Measurements from ENCODE around the gene TMEM151A. TPM values are rescaled to one million over a fixed set of nuclear protein-coding genes. Genes with fewer than 3 reads are reported as not detected.
"Not testable (repeated sequence)": the region's sequence is repeated elsewhere in the genome, so short reads cannot be mapped to it uniquely, and the experiment has no call there.

Gene TMEM151A
- total RNA-seq, 1 experiment from 2014 or later, result not detected

DNA sequence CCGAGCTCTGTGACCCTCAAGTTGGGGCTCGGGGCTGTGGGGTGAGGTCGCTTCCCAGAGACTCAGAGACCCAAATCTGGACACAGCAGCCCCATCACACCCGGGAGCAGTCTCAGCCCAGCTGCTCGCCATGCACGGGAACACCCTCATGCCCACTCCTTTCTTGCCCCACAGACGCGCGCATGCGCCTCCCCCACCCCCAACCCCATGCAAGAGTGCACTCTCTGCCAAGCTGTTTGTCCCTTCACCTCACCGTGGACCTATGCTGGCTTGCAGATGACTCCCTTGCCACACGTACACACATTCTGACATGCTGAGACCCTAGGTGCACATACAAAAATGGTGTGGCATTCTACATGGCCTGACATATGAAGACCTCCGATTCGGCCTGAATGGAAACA, 25.6 kb downstream of the TMEM151A start:
- no peak overlapping the region for H3K4me3 ChIP-seq (ENCODE audit: low read length)
- no peaks in the 10 kb centered on the region for H3K36me3 ChIP-seq (ENCODE audit: low read depth, low read length)
- DNase-seq (no peak), ATAC-seq (no peak)
- no peaks in the 10 kb centered on the region for H4K20me1 ChIP-seq (ENCODE audit: low read length)
- ChIA-PET CTCF (interaction anchor here (0.6 kb wide), 2 partner anchors 15 to 255 kb away, joined by 4 to 11 read pairs; no protein-coding TSS in a partner anchor), POLR2A (ENCODE audit: unreplicated experiment) (no interaction called here)
- BruUV-seq (replicated peaks), result no TSS peak
- no peak overlapping the region for H2AFZ ChIP-seq (ENCODE audit: low read length)
- H3K27ac ChIP-seq (ENCODE audit: low read length), result no peak overlapping the region
- H3K4me1 ChIP-seq (ENCODE audit: insufficient read depth, low read length), result peaks cover 5% of the 10 kb centered on the region
- H3K9ac ChIP-seq (ENCODE audit: low read length), result no peak overlapping the region
- no peaks in the 10 kb centered on the region for H3K9me2 ChIP-seq (replicated peaks; ENCODE audit: low read length)
- H3F3A ChIP-seq (ENCODE audit: low read length, unreplicated experiment), result no peaks in the 10 kb centered on the region
- no peaks in the 10 kb centered on the region for H3K9me3 ChIP-seq (ENCODE audit: low read length)
- H3K4me2 ChIP-seq (ENCODE audit: low read length), result no peak overlapping the region
- no peaks in the 10 kb centered on the region for H3K27me3 ChIP-seq (ENCODE audit: low read length)
- no peak for TF ChIP-seq CTCF (conservative IDR thresholded peaks at IDR 0.05; ENCODE audit: low read depth, low read length)
- no peak for TF ChIP-seq EZH2phosphoT487 (IDR thresholded peaks at IDR 0.05; ENCODE audit: borderline replicate concordance, low read length)
- no peak for TF ChIP-seq EZH2 (IDR thresholded peaks at IDR 0.05; ENCODE audit: low read length, unreplicated experiment)
- no peaks in the 10 kb centered on the region for H3K79me2 ChIP-seq (ENCODE audit: low read length)
- intact Hi-C loops (cut with micrococcal nuclease), result no loop called here

DNA sequence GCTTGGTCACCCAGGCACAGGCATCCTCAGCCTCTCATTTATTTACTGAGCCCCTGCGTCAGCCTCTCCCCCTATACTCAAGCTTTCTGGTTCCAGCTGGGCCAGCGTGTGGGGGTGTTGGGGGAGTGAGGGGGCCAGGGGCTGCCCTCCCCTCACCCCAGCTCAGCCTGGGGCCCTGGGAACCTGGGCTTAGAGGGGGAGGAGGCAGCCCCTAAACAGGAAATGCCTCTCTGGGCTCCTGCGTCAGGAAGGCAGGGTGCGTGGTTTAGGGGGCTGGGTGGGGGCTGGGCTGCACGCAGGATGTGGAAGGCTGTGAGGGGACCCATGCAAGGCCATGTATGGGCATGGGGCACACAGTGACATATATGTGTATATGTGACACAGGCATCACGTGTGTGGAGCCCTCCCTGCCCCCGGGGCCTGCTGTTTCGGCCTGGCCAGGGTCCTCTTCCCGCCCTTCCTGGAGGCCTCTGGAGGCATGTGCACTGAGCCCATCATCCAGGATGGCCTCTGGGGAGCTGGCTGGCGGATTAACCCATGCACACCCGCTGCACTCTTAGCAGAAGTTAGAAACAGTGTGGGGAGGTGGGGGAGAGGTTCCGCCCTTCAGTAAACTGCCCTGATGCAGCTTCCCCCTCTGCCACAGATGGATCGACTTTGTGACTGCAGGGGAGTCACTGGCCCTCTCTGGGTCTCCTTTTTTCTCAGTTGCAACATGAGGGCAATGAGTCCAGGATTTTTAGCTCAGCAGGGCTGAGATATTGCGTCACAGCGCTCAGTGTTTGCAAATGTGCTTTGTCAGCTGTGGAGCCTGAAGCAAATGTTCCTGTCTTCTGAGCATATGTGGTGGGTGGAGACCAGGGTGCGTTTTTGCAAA, 26.3 kb downstream of the TMEM151A start:
- TF ChIP-seq CTCF (conservative IDR thresholded peaks at IDR 0.05; ENCODE audit: low read depth, low read length), result no peak
- no peak for TF ChIP-seq EZH2phosphoT487 (IDR thresholded peaks at IDR 0.05; ENCODE audit: borderline replicate concordance, low read length)
- no peak for TF ChIP-seq EZH2 (IDR thresholded peaks at IDR 0.05; ENCODE audit: low read length, unreplicated experiment)
- H3K9ac ChIP-seq (ENCODE audit: low read length), result no peak overlapping the region
- H3F3A ChIP-seq (ENCODE audit: low read length, unreplicated experiment), result no peaks in the 10 kb centered on the region
- no TSS peak for BruUV-seq (replicated peaks)
- ATAC-seq (no peak), DNase-seq (no peak)
- H3K9me2 ChIP-seq (replicated peaks; ENCODE audit: low read length), result no peaks in the 10 kb centered on the region
- intact Hi-C loops (cut with micrococcal nuclease), result no loop called here
- no peak overlapping the region for H2AFZ ChIP-seq (ENCODE audit: low read length)
- H3K36me3 ChIP-seq (ENCODE audit: low read depth, low read length), result no peaks in the 10 kb centered on the region
- H3K27ac ChIP-seq (ENCODE audit: low read length), result no peak overlapping the region
- no peak overlapping the region for H3K4me3 ChIP-seq (ENCODE audit: low read length)
- H3K4me1 ChIP-seq (ENCODE audit: insufficient read depth, low read length), result peaks cover 4% of the 10 kb centered on the region
- H3K9me3 ChIP-seq (ENCODE audit: low read length), result no peaks in the 10 kb centered on the region
- H4K20me1 ChIP-seq (ENCODE audit: low read length), result no peaks in the 10 kb centered on the region
- CTCF ChIA-PET, result interaction anchor here (0.6 kb wide), 2 partner anchors 16 to 255 kb away, joined by 4 to 11 read pairs; no protein-coding TSS in a partner anchor
- H3K79me2 ChIP-seq (ENCODE audit: low read length), result no peaks in the 10 kb centered on the region
- POLR2A ChIA-PET (ENCODE audit: unreplicated experiment), result no interaction called here
- no peaks in the 10 kb centered on the region for H3K27me3 ChIP-seq (ENCODE audit: low read length)
- H3K4me2 ChIP-seq (ENCODE audit: low read length), result no peak overlapping the region

DNA sequence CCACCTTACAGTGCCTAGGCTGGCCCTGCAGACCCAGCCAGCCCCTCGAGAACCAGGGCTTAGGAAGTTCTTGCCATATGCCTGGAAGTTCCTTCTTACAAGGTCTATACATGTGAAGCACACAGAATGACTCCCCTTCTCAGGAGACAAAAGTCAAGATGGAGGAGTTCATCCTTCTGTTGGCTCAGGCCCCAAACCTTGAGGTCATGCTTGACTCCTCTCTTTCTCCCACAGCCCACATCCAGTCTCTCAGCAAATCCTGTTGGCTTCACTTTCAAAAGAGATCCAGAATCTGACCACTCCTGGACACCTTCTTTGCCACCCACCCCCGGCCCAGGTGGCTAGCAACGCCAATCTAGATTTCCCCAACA, 26.9 kb downstream of the TMEM151A start:
- Histone ChIP-seq H3K9me2 (replicated peaks; ENCODE audit: low read length) (no peaks in the 10 kb centered on the region), H4K20me1 (ENCODE audit: low read length) (no peaks in the 10 kb centered on the region), H3K4me2 (ENCODE audit: low read length) (no peak overlapping the region), H3K79me2 (ENCODE audit: low read length) (no peaks in the 10 kb centered on the region), H2AFZ (ENCODE audit: low read length) (no peak overlapping the region), H3K4me1 (ENCODE audit: insufficient read depth, low read length) (no peaks in the 10 kb centered on the region), H3K9ac (ENCODE audit: low read length) (no peak overlapping the region), H3F3A (ENCODE audit: low read length, unreplicated experiment) (no peaks in the 10 kb centered on the region), H3K27ac (ENCODE audit: low read length) (no peak overlapping the region), H3K4me3 (ENCODE audit: low read length) (no peak overlapping the region), H3K9me3 (ENCODE audit: low read length) (no peaks in the 10 kb centered on the region), H3K27me3 (ENCODE audit: low read length) (no peaks in the 10 kb centered on the region), H3K36me3 (ENCODE audit: low read depth, low read length) (no peaks in the 10 kb centered on the region)
- BruUV-seq (replicated peaks), result no TSS peak
- no peak for TF ChIP-seq EZH2 (IDR thresholded peaks at IDR 0.05; ENCODE audit: low read length, unreplicated experiment)
- TF ChIP-seq CTCF (conservative IDR thresholded peaks at IDR 0.05; ENCODE audit: low read depth, low read length), result no peak
- no peak for TF ChIP-seq EZH2phosphoT487 (IDR thresholded peaks at IDR 0.05; ENCODE audit: borderline replicate concordance, low read length)
- intact Hi-C loops (cut with micrococcal nuclease), result no loop called here
- CTCF ChIA-PET, result no interaction called here
- POLR2A ChIA-PET (ENCODE audit: unreplicated experiment), result no interaction called here
- ATAC-seq, result no peak
- DNase-seq, result no peak

GRCh38 chr11:66320289-66320688, 28.6 kb downstream of the TMEM151A start:
- POLR2A ChIA-PET (ENCODE audit: unreplicated experiment); H3K36me3 ChIP-seq (ENCODE audit: low read depth, low read length); H3F3A ChIP-seq (ENCODE audit: low read length, unreplicated experiment); H4K20me1 ChIP-seq (ENCODE audit: low read length); H3K4me1 ChIP-seq (ENCODE audit: insufficient read depth, low read length); H3K79me2 ChIP-seq (ENCODE audit: low read length); BruUV-seq (replicated peaks); H2AFZ ChIP-seq (ENCODE audit: low read length); H3K27me3 ChIP-seq (ENCODE audit: low read length); H3K9me2 ChIP-seq (replicated peaks; ENCODE audit: low read length); intact Hi-C loops (cut with micrococcal nuclease); H3K4me2 ChIP-seq (ENCODE audit: low read length); DNase-seq; H3K27ac ChIP-seq (ENCODE audit: low read length); H3K9me3 ChIP-seq (ENCODE audit: low read length); H3K4me3 ChIP-seq (ENCODE audit: low read length); H3K9ac ChIP-seq (ENCODE audit: low read length); CTCF ChIA-PET; ATAC-seq: not testable (repeated sequence)

All from PC-3 (cell line).